Activated naive CD4-positive, alpha-beta T cell treated with anti-CD3 and anti-CD28 coated beads, Interleukin-2, amount 10 ng/mL, durations not matched to agents 7 days and 5 days (primary cell): ENCODE data around the gene RNF123.
"Not testable (repeated sequence)": the region's sequence is repeated elsewhere in the genome, so short reads cannot be mapped to it uniquely, and the experiment has no call there.

Experiments used
- CTCF ChIA-PET: fragments of 350-600 bp; sonication (Branson Sonifier 250); formaldehyde crosslinking; loops from one replicate; lab custom pipeline; 2021; ENCODE audit warnings: antibody characterized with exemption; lab: Charles Lee
- DNase-seq: peaks from one replicate; pipeline ENCODE4 v3.0.0-alpha.2; 2020
- H3K27ac Mint-ChIP-seq: one replicate; pipeline ENCODE4 v1.8.0; 2021; ENCODE audit warnings: mild to moderate bottlenecking, moderate library complexity, mixed read lengths
- H3K27me3 Mint-ChIP-seq: one replicate; pipeline ENCODE4 v1.8.0; 2021; ENCODE audit warnings: mild to moderate bottlenecking, mixed read lengths
- H3K36me3 Mint-ChIP-seq: one replicate; pipeline ENCODE4 v1.8.0; 2021; ENCODE audit warnings: mixed read lengths
- H3K4me1 Mint-ChIP-seq: one replicate; pipeline ENCODE4 v1.8.0; 2021; ENCODE audit warnings: mixed read lengths
- H3K4me3 Mint-ChIP-seq: one replicate; pipeline ENCODE4 v1.8.0; 2021; ENCODE audit warnings: mild to moderate bottlenecking, moderate library complexity, mixed read lengths
- H3K9me3 Mint-ChIP-seq: one replicate; pipeline ENCODE4 v1.8.0; 2021; ENCODE audit warnings: mixed read lengths

The RNF123 gene

GRCh38 chr3:49694409-49695070 is 5.2 kb downstream of the RNF123 start:
- H3K36me3 Mint-ChIP-seq, H3K9me3 Mint-ChIP-seq, H3K27me3 Mint-ChIP-seq, H3K4me3 Mint-ChIP-seq, DNase-seq, CTCF ChIA-PET, H3K27ac Mint-ChIP-seq: not testable (repeated sequence)
- H3K4me1 Mint-ChIP-seq: peaks cover 25% of the 10 kb centered on the region

GRCh38 chr3:49695350-49696015 is 6.1 kb downstream of the RNF123 start:
- H3K27ac Mint-ChIP-seq: not testable (repeated sequence)

DNA sequence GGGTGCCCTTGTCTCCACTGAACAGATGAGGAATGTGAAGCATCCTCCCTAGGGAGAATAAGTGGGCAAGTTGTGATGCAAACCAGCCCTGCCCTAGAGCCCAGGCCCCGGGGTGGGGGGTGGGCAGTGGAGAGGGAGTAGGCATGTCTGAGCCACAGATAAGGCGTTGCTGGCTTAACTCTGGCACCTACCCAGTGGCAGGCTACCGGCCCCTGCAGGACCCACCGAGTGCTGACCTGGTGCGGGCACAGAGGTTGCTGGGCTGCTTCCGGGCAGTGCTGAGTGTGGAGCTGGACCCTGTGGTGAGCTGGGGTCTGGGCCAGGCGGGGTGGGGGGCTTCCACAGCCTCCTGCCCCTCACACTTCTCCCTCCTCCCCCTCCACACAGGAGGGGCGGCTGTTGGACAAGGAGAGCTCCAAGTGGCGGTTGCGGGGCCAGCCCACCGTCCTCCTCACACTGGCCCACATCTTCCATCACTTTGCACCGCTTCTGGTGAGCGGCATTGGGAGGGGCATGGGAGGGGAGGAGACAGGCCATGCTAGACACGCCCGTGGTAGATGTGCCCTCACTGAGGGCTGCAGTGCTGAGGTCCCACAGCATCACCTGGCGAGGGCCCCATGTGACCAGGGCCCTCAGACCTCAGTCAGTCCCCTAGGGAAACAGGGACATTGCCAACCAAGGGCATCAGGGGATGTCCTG is 10.1 kb downstream of the RNF123 start:
- no peak overlapping the region for H3K27ac Mint-ChIP-seq
- H3K9me3 Mint-ChIP-seq: no peaks in the 10 kb centered on the region
- no peaks in the 10 kb centered on the region for H3K4me1 Mint-ChIP-seq
- no peaks in the 10 kb centered on the region for H3K27me3 Mint-ChIP-seq
- CTCF ChIA-PET: interaction anchor here (0.7 to 2.0 kb wide), 2 partner anchors 139 to 160 kb away, joined by 3 to 12 read pairs; no protein-coding TSS in a partner anchor
- no peak overlapping the region for H3K4me3 Mint-ChIP-seq
- no peak for DNase-seq
- H3K36me3 Mint-ChIP-seq: peaks cover 12% of the 10 kb centered on the region

More at GRCh38 chr3:49695350-49696015, 6.1 kb downstream of the RNF123 start:
- H3K9me3 Mint-ChIP-seq, DNase-seq, H3K4me3 Mint-ChIP-seq, H3K36me3 Mint-ChIP-seq, H3K27me3 Mint-ChIP-seq, CTCF ChIA-PET: not testable (repeated sequence)
- peaks cover 16% of the 10 kb centered on the region for H3K4me1 Mint-ChIP-seq

- CTCF ChIA-PET: interaction anchor here (0.7 to 2.0 kb wide), 3 partner anchors 138 to 160 kb away, joined by 3 to 12 read pairs (median 3); no protein-coding TSS in a partner anchor
- Mint-ChIP-seq H3K9me3 (no peaks in the 10 kb centered on the region), H3K27ac (no peak overlapping the region), H3K36me3 (peaks cover 12% of the 10 kb centered on the region), H3K27me3 (no peaks in the 10 kb centered on the region), H3K4me1 (no peaks in the 10 kb centered on the region), H3K4me3 (no peak overlapping the region)
- no peak for DNase-seq
Observed at GRCh38 chr3:49700014-49700413, 10.7 kb downstream of the RNF123 start.

- Mint-ChIP-seq H3K4me3 (no peak overlapping the region), H3K27me3 (no peaks in the 10 kb centered on the region), H3K36me3 (peaks cover 12% of the 10 kb centered on the region), H3K27ac (no peak overlapping the region), H3K4me1 (no peaks in the 10 kb centered on the region), H3K9me3 (no peaks in the 10 kb centered on the region)
- no peak for DNase-seq
- CTCF ChIA-PET: interaction anchor here (0.7 to 4.3 kb wide), 10 partner anchors 11 to 162 kb away, joined by 3 to 30 read pairs (median 6); partner anchors contain the start of gene AMIGO3
Observed at GRCh38 chr3:49700453-49701128, 11.2 kb downstream of the RNF123 start.

- CTCF ChIA-PET: interaction anchor here (0.7 to 4.3 kb wide), 13 partner anchors 10 to 162 kb away, joined by 3 to 30 read pairs (median 3); partner anchors contain the start of genes AMIGO3 and GMPPB
- Mint-ChIP-seq H3K36me3 (peaks cover 12% of the 10 kb centered on the region), H3K27me3 (no peaks in the 10 kb centered on the region), H3K9me3 (no peaks in the 10 kb centered on the region), H3K4me3 (no peak overlapping the region), H3K27ac (no peak overlapping the region), H3K4me1 (no peaks in the 10 kb centered on the region)
- DNase-seq: peak; percentile 41
Observed at GRCh38 chr3:49701388-49702077, 12.2 kb downstream of the RNF123 start.

DNA sequence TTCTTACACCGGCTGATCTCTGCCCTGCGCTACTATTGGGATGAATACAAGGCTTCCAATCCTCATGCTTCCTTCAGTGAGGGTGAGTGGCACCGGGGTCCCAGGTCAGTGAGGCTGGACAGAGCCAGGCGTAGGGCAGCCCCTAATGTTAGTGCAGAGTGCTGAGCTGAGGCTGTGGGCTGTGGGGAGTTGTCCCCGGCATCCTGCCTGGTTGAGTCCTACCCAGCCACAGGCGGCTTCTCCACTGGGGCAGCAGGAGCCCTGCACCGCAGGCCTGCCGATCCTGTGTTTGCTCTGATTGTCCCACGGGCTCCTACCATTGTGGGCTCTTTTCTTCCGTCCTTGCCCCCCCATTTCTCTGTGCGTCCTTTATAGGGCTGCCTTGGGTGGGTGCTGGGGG is 13.3 kb downstream of the RNF123 start:
- Mint-ChIP-seq H3K27me3 (no peaks in the 10 kb centered on the region), H3K36me3 (peaks cover 13% of the 10 kb centered on the region), H3K9me3 (no peaks in the 10 kb centered on the region), H3K4me3 (no peak overlapping the region), H3K27ac (no peak overlapping the region), H3K4me1 (no peaks in the 10 kb centered on the region)
- DNase-seq: no peak
- CTCF ChIA-PET: interaction anchor here (1.2 to 4.3 kb wide), 4 partner anchors 16 to 163 kb away, joined by 3 to 30 read pairs (median 6); partner anchors contain the start of gene AMIGO3

DNA sequence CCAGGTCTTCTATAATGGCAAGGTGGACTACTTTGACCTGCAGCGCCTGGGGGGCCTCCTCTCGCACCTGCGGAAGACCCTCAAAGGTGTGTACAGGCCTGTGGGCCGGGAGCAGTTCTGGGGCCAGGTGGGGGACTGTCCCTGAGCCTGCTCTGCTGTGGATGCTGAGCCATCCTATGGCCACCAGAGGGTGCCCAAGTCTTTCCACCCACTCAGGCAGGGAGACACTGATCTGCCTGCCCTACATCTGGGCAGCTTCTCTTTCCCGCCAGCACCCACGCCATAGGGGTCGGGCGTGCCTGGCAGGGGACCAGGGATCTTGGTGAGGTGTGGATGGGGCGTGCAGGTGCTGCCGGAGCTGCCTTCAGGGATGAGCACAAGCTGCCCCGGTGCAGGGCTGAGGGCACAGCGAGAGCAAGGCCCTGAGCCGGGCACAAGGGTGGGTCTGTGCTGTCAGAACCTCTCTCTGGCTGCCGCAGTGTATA is 14.1 kb downstream of the RNF123 start:
- H3K27ac Mint-ChIP-seq: no peak overlapping the region
- H3K27me3 Mint-ChIP-seq: no peaks in the 10 kb centered on the region
- no peaks in the 10 kb centered on the region for H3K9me3 Mint-ChIP-seq
- CTCF ChIA-PET: interaction anchor here (0.8 to 4.3 kb wide), 4 partner anchors 20 to 135 kb away, joined by 3 to 30 read pairs (median 4); no protein-coding TSS in a partner anchor
- peaks cover 15% of the 10 kb centered on the region for H3K36me3 Mint-ChIP-seq
- H3K4me3 Mint-ChIP-seq: no peak overlapping the region
- H3K4me1 Mint-ChIP-seq: no peaks in the 10 kb centered on the region
- DNase-seq: peak; percentile 81

- Mint-ChIP-seq H3K27ac (no peak overlapping the region), H3K27me3 (no peaks in the 10 kb centered on the region), H3K9me3 (no peaks in the 10 kb centered on the region), H3K4me1 (no peaks in the 10 kb centered on the region), H3K36me3 (peaks cover 15% of the 10 kb centered on the region), H3K4me3 (no peak overlapping the region)
- CTCF ChIA-PET: interaction anchor here (0.8 to 4.3 kb wide), 3 partner anchors 19 to 135 kb away, joined by 4 to 30 read pairs (median 4); no protein-coding TSS in a partner anchor
- no peak for DNase-seq
Observed at GRCh38 chr3:49703956-49704355, 14.6 kb downstream of the RNF123 start.

- H3K36me3 Mint-ChIP-seq: peaks cover 15% of the 10 kb centered on the region
- H3K4me3 Mint-ChIP-seq: no peak overlapping the region
- H3K9me3 Mint-ChIP-seq: no peaks in the 10 kb centered on the region
- no peaks in the 10 kb centered on the region for H3K27me3 Mint-ChIP-seq
- H3K27ac Mint-ChIP-seq: no peak overlapping the region
- no peak for DNase-seq
- CTCF ChIA-PET: interaction anchor here (1.6 to 4.3 kb wide), 2 partner anchors 129 to 134 kb away, joined by 4 to 30 read pairs; no protein-coding TSS in a partner anchor
- no peaks in the 10 kb centered on the region for H3K4me1 Mint-ChIP-seq
Observed at GRCh38 chr3:49704629-49705028, 15.3 kb downstream of the RNF123 start.

- CTCF ChIA-PET: no interaction called here
- Mint-ChIP-seq H3K27ac (no peak overlapping the region), H3K36me3 (peaks cover 15% of the 10 kb centered on the region), H3K4me3 (no peak overlapping the region), H3K9me3 (no peaks in the 10 kb centered on the region), H3K27me3 (no peaks in the 10 kb centered on the region), H3K4me1 (no peaks in the 10 kb centered on the region)
- DNase-seq: no peak
Observed at GRCh38 chr3:49705390-49705960, 16.1 kb downstream of the RNF123 start.

DNA sequence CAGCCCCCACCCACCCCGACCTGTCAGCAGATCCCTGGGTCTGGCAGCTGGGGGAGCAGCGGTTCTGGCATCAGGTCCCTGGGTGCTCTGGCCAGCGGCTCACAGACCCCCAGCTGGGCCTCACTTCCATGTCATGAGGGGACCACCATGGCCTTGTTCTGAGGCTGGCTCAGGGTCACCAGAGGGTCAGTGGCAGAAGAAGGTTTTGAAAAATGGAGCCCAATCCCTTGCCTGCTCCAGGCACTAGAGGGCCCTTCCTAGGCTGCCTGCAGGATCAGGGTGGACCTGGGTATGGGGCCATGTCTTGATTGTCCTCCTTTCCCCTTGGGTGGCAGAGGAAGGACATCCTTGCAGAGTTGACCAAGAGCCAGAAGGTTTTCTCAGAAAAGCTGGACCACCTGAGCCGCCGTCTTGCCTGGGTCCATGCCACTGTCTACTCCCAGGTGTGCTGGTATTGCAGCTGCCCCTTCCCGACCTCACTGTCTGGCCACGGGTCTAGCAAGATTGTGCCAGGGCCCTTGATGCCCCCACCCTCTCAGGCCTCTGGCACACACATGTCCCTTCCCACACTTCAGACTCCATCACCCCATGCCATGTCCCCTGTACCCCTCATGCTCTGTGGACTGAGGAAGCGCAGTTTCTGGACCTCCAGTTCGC is 17.2 kb downstream of the RNF123 start:
- Mint-ChIP-seq H3K9me3 (no peaks in the 10 kb centered on the region), H3K36me3 (peaks cover 13% of the 10 kb centered on the region), H3K27me3 (no peaks in the 10 kb centered on the region), H3K4me1 (peaks cover 6% of the 10 kb centered on the region), H3K4me3 (no peak overlapping the region), H3K27ac (no peak overlapping the region)
- CTCF ChIA-PET: no interaction called here
- DNase-seq: no peak
